ENCODE results near the gene FZD7.

- TF ChIP-seq EZH2 (IDR thresholded peaks at IDR 0.05; ENCODE audit: borderline replicate concordance, insufficient read depth, low read depth, low read length, poor library complexity, severe bottlenecking), result no peak
- TF ChIP-seq CTCF (IDR thresholded peaks at IDR 0.05), result no peak
Observed at GRCh38 chr2:202037086-202037485, 3.4 kb downstream of the FZD7 start.

All from B cell (primary cell).